K562 (cell line): ENCODE measurements around the gene PDE11A. TPM values are rescaled to one million over a fixed set of nuclear protein-coding genes. Genes with fewer than 3 reads are reported as not detected.

Source experiments
- ATAC-seq: fragments of 200-7000 bp; cut with Tn5 transposase; 3 replicates; pipeline ENCODE4 v1.9.1; 2020; ENCODE audit warnings: moderate library complexity
- BruUV-seq: library from RNA; stranded (reverse); fragments of 400-500 nt; replicated peaks from 2 replicates; lab custom pipeline; 2021; lab: Mats Ljungman, UMichigan
- CTCF ChIA-PET: fragments of 300-600 bp; formaldehyde crosslinking; extraction: SDS; loops from one replicate; lab custom pipeline; 2021; ENCODE audit warnings: low intra/inter-chr PET ratio; lab: Yijun Ruan, JAX
- POLR2A ChIA-PET: fragments of 300-600, 350-650 bp; sonication (Branson Sonifier 250); formaldehyde crosslinking; extraction: SDS; loops from one replicate; lab custom pipeline; 2021; ENCODE audit warnings: antibody characterized with exemption, inconsistent platforms; lab: Yijun Ruan, JAX
- DNase-seq, 4 experiments: peaks; one replicate each; pipeline versions ENCODE4 v3.0.0 to v3.0.0-alpha.2; 2011 to 2018; ENCODE audit warnings: low spot score in 3 of 4, mixed read lengths in 3 of 4; ENCODE audit errors: extremely low read depth in 1 of 4
- FAIRE-seq: peaks from 2 replicates; lab custom pipeline; 2011; peaks lifted over from hg19 to GRCh38; lab: Jason Lieb, UNC
- H2AFZ ChIP-seq: 2 replicates; pipeline ENCODE4 v1.6.0; 2011; ENCODE audit warnings: low read depth, low read length, control low read depth, inconsistent platforms
- H3K27ac ChIP-seq: fragments of 200-600 bp; 3 replicates; pipeline ENCODE4 v1.8.0; 2011; ENCODE audit warnings: low read depth, mild to moderate bottlenecking, control low read depth, inconsistent platforms, low read length, moderate library complexity, mixed read lengths; ENCODE audit errors: extremely low read depth
- H3K27me3 ChIP-seq, 2 experiments: fragments of 300-600 bp in 1 of 2; 2 replicates in 1 of 2; 3 replicates in 1 of 2; pipeline versions ENCODE4 v1.6.0 to v1.8.0; 2011; ENCODE audit warnings: inconsistent platforms in 2 of 2, low read length in 2 of 2, mild to moderate bottlenecking in 1 of 2, mixed read lengths in 1 of 2, moderate library complexity in 1 of 2; ENCODE audit not compliant: control insufficient read depth in 2 of 2, insufficient read depth in 2 of 2
- H3K36me3 ChIP-seq: fragments of 300-600 bp; 3 replicates; pipeline ENCODE4 v1.8.0; 2011; ENCODE audit warnings: mild to moderate bottlenecking, low read length, inconsistent platforms; ENCODE audit not compliant: control insufficient read depth, insufficient read depth
- H3K4me1 ChIP-seq, 2 experiments: fragments of 200-600 bp in 1 of 2; replicated peaks in 1 of 2; 2 replicates in 1 of 2; 3 replicates in 1 of 2; pipeline versions ENCODE4 v1.5.1 to v1.8.0; 2011; ENCODE audit warnings: inconsistent platforms in 2 of 2, low read length in 2 of 2, mild to moderate bottlenecking in 1 of 2, mixed read lengths in 1 of 2, moderate library complexity in 1 of 2; ENCODE audit not compliant: control insufficient read depth in 2 of 2, insufficient read depth in 2 of 2
- H3K4me2 ChIP-seq: 2 replicates; pipeline ENCODE4 v1.6.1; 2011; ENCODE audit warnings: low read length, control low read depth, inconsistent platforms, mixed read lengths; ENCODE audit not compliant: insufficient read depth
- H3K4me3 ChIP-seq: fragments of 200-600 bp; sonication (generic), shearing (Covaris generic); 2 replicates; pipeline ENCODE4 v1.5.1; 2016; ENCODE audit warnings: control low read depth, inconsistent platforms
- H3K79me2 ChIP-seq: fragments of 200-600 bp; 3 replicates; pipeline ENCODE4 v1.8.0; 2011; ENCODE audit warnings: low read length, inconsistent platforms; ENCODE audit not compliant: control insufficient read depth, insufficient read depth
- H3K9ac ChIP-seq, 2 experiments: 2 replicates each; pipeline versions ENCODE4 v1.6.0 to v1.6.1; 2011; ENCODE audit warnings: low read depth in 2 of 2, low read length in 2 of 2, control low read depth in 1 of 2, inconsistent platforms in 1 of 2, mild to moderate bottlenecking in 1 of 2, mixed read lengths in 1 of 2; ENCODE audit not compliant: insufficient read depth in 1 of 2
- H3K9me1 ChIP-seq: one replicate; pipeline ENCODE4 v1.6.0; 2011; ENCODE audit warnings: inconsistent platforms, mild to moderate bottlenecking, low read length, moderate library complexity; ENCODE audit not compliant: control insufficient read depth, insufficient read depth
- H3K9me3 ChIP-seq: replicated peaks from 2 replicates; pipeline ENCODE4 v1.5.1; 2011; ENCODE audit warnings: low read depth, low read length, inconsistent platforms; ENCODE audit not compliant: control insufficient read depth, insufficient read depth
- H4K20me1 ChIP-seq: replicated peaks from 2 replicates; pipeline ENCODE4 v1.6.1; 2011; ENCODE audit warnings: low read length, inconsistent platforms, mixed read lengths; ENCODE audit not compliant: control insufficient read depth, insufficient read depth
- CBX5 ChIP-seq: IDR thresholded peaks from 2 replicates; pipeline ENCODE4 v1.6.1; 2014; ENCODE audit warnings: low read depth, borderline replicate concordance
- CTBP1 ChIP-seq: fragments of 450-650 bp; IDR thresholded peaks from 2 replicates; pipeline ENCODE4 v1.6.1; 2016; ENCODE audit warnings: borderline replicate concordance
- DMBX1 ChIP-seq: fragments of 250-450 bp; sonication (Bioruptor Pico); IDR thresholded peaks from 2 replicates; pipeline ENCODE4 v1.8.0; 2022; ENCODE audit warnings: inconsistent platforms, mild to moderate bottlenecking, moderate library complexity, borderline replicate concordance
- ESRRA ChIP-seq: fragments of 450-650 bp; IDR thresholded peaks from 2 replicates; pipeline ENCODE4 v1.6.1; 2014; ENCODE audit warnings: low read depth, mild to moderate bottlenecking, moderate library complexity, borderline replicate concordance
- FOXO4 ChIP-seq: fragments of 450-650 bp; formaldehyde crosslinking; IDR thresholded peaks from 2 replicates; pipeline ENCODE4 v1.4.0; 2020; ENCODE audit warnings: mild to moderate bottlenecking, moderate library complexity
- FUS ChIP-seq: fragments of 200-400 bp; formaldehyde crosslinking; optimal IDR thresholded peaks from 2 replicates; pipeline ENCODE3; 2017; ENCODE audit warnings: low read depth, low read length
- HDAC8 ChIP-seq: fragments of 450-650 bp; IDR thresholded peaks from 2 replicates; pipeline ENCODE4 v1.6.1; 2016; ENCODE audit warnings: mild to moderate bottlenecking, missing genetic modification characterization, moderate library complexity, missing compliant biosample characterization
- HDGF ChIP-seq: fragments of 450-650 bp; IDR thresholded peaks from 2 replicates; pipeline ENCODE4 v1.6.1; 2016
- NONO ChIP-seq, 2 experiments: fragments of 200-400 bp in 1 of 2; fragments of 450-650 bp in 1 of 2; formaldehyde crosslinking in 1 of 2; IDR thresholded peaks; 2 replicates each; pipeline ENCODE4 v1.6.1; 2017; ENCODE audit warnings: low read depth in 2 of 2, mild to moderate bottlenecking in 2 of 2, moderate library complexity in 2 of 2, low read length in 1 of 2
- NR4A1 ChIP-seq, 2 experiments: fragments of 250-450 bp in 1 of 2; fragments of 450-650 bp in 1 of 2; sonication (Bioruptor Pico) in 1 of 2; IDR thresholded peaks; 2 replicates each; pipeline versions ENCODE4 v1.4.0 to v1.6.1; 2016 to 2020; ENCODE audit warnings: mild to moderate bottlenecking in 2 of 2, missing compliant biosample characterization in 1 of 2, missing genetic modification characterization in 1 of 2, moderate library complexity in 1 of 2
- NRF1 ChIP-seq, 2 experiments: fragments of 450-650 bp; IDR thresholded peaks in 1 of 2; conservative IDR thresholded peaks in 1 of 2; 2 replicates each; pipeline ENCODE4 v1.6.1; 2014; ENCODE audit warnings: mild to moderate bottlenecking in 2 of 2
- PHF8 ChIP-seq: fragments of 200-600 bp; sonication (generic); IDR thresholded peaks from 2 replicates; pipeline ENCODE4 v1.6.1; 2012; ENCODE audit warnings: mixed run types, mild to moderate bottlenecking, inconsistent platforms, low read length, moderate library complexity, borderline replicate concordance
- POLR2G ChIP-seq: fragments of 200-400 bp; formaldehyde crosslinking; IDR thresholded peaks from 2 replicates; pipeline ENCODE4 v1.6.1; 2017; ENCODE audit warnings: low read depth, mild to moderate bottlenecking, antibody characterized with exemption, low read length, moderate library complexity
- TAF15 ChIP-seq: fragments of 200-400 bp; formaldehyde crosslinking; IDR thresholded peaks from 2 replicates; pipeline ENCODE4 v1.6.1; 2017; ENCODE audit warnings: mild to moderate bottlenecking, low read depth, low read length, moderate library complexity
- TEAD1 ChIP-seq, 2 experiments: fragments of 450-650 bp in 1 of 2; sonication (generic) in 1 of 2; formaldehyde crosslinking; IDR thresholded peaks; 2 replicates each; pipeline versions ENCODE4 v1.4.0 to v1.8.0; 2020 to 2022; ENCODE audit warnings: mild to moderate bottlenecking in 2 of 2, missing genetic modification reagents in 1 of 2
- ZNF133 ChIP-seq: fragments of 250-450 bp; sonication (Bioruptor Pico); IDR thresholded peaks from 2 replicates; pipeline ENCODE4 v1.4.0; 2020; ENCODE audit warnings: mild to moderate bottlenecking
- ZNF146 ChIP-seq: IDR thresholded peaks from one replicate; pipeline ENCODE4 v1.6.1; 2018; ENCODE audit warnings: missing compliant biosample characterization; ENCODE audit not compliant: unreplicated experiment
- ZNF217 ChIP-seq: sonication (generic); formaldehyde crosslinking; IDR thresholded peaks from 2 replicates; pipeline ENCODE4 v1.8.0; 2022; ENCODE audit warnings: mild to moderate bottlenecking, missing genetic modification reagents
- ZNF655 ChIP-seq: fragments of 250-450 bp; sonication (Bioruptor Pico); IDR thresholded peaks from 2 replicates; pipeline ENCODE4 v1.5.0; 2021
- WGBS: fragments of 100-300 bp; shearing (Covaris generic); methylation state at CpG from one replicate; pipeline ENCODE4 v1.1.6; 2016; ENCODE audit warnings: low coverage, mixed read lengths; ENCODE audit not compliant: insufficient coverage; ENCODE audit errors: missing lambda C conversion rate; 5-methylcytosine and 5-hydroxymethylcytosine counted together
- in situ Hi-C: fragments of 300-500 bp; cut with MboI; formaldehyde crosslinking; loops from 4 replicates; pipeline ENCODE4 v1.15.0; 2018; ENCODE audit warnings: inconsistent platforms, mixed read lengths
- intact Hi-C: fragments of 100-400 bp; cut with micrococcal nuclease; formaldehyde crosslinking; loops from 2 replicates; pipeline ENCODE4 v1.14.2; 2022
- polyA plus RNA-seq, 8 experiments: library from polyadenylated mRNA; depleted of rRNA in 4 of 8; stranded (reverse) in 5 of 8; unstranded in 3 of 8; fragments of >200 nt; fragmentation: Nextera tagmentation in 2 of 8; fragmentation: Illumina TruSeq in 1 of 8; extraction: Ambion mirVana in 2 of 8; extraction: Trizol in 1 of 8; gene quantifications; 2 replicates each; pipeline versions ENCODE4 v1.2.1 to v1.2.3, GENCODE V29; 2011 to 2014; ENCODE audit warnings: inconsistent platforms in 1 of 8, missing spikeins in 1 of 8
- total RNA-seq, 7 experiments: library from RNA; depleted of rRNA in 6 of 7; stranded (reverse); fragments of >200 nt in 6 of 7; fragmentation: Illumina TruSeq in 2 of 7; extraction: Trizol in 2 of 7; gene quantifications; 2 replicates each; pipeline versions ENCODE4 v1.2.1 to v1.2.3, GENCODE V29; 2011 to 2021; ENCODE audit warnings: low replicate concordance in 1 of 7

Gene PDE11A
- total and polyA plus RNA-seq, 9 of the 15 experiments (the other 6 are each of a cell fraction or from before 2014, with no cell fraction given), result 3.2 to 22.1 (median 5.7) TPM

- POLR2A ChIA-PET, result interaction anchor here (0.5 to 2.3 kb wide), 8 partner anchors 10 to 1494 kb away, joined by 3 to 8 read pairs (median 5); no protein-coding TSS in a partner anchor
- BruUV-seq, result no TSS peak
- TF ChIP-seq ZNF655 (CRISPR knock-in tag) (no peak), NRF1 (conservative IDR thresholded peaks at IDR 0.05 in 1 of 2, IDR thresholded peaks at IDR 0.05 in 1 of 2) (no peak), TAF15 (no peak), PHF8 (no peak), ZNF133 (CRISPR knock-in tag) (no peak), HDAC8 (tag) (no peak), DMBX1 (CRISPR knock-in tag) (no peak), ESRRA (0 out of 2 replicates have a peak, but pooled peaks have one; percentile 28), ZNF217 (CRISPR knock-in tag) (no peak), FUS (no peak), POLR2G (no peak), CTBP1 (peak; percentile 74; the same call in 1 of the 2 replicates), CBX5 (no peak), FOXO4 (no peak), ZNF146 (CRISPR knock-in tag) (no peak), NR4A1 (CRISPR knock-in tag; IDR thresholded peaks at IDR 0.05) (no peak), NR4A1 (tag; IDR thresholded peaks at IDR 0.05) (peak; percentile 73), TEAD1 (CRISPR knock-in tag; IDR thresholded peaks at IDR 0.05) (no peak), HDGF (no peak), NONO (IDR thresholded peaks at IDR 0.05; ENCODE audit: low read depth in 2 of 2, low read length in 1 of 2) (no peak)
These were observed 392.7 kb downstream of the PDE11A start for GRCh38 chr2:177679611-177680605.

More at GRCh38 chr2:177679611-177680605, 392.7 kb downstream of the PDE11A start:
- H4K20me1 ChIP-seq, result no peaks in the 10 kb centered on the region
- H3K4me1 ChIP-seq, result peaks cover 12 to 43% of the 10 kb centered on the region in 2 experiments
- intact Hi-C loops, result no loop called here
- peak in 2 of 4 experiments; percentile 32 to 58 for DNase-seq
- no peak overlapping the region for H3K4me3 ChIP-seq
- no peaks in the 10 kb centered on the region for H3K9me3 ChIP-seq
- no peaks in the 10 kb centered on the region for H3K9me1 ChIP-seq
- peak overlapping the region in 1 of 2 experiments; percentile 13; a peak in 1 of 4 replicates for H3K9ac ChIP-seq
- H2AFZ ChIP-seq, result peak overlapping the region; percentile 9; the same call in 1 of the 2 replicates
- H3K79me2 ChIP-seq, result no peaks in the 10 kb centered on the region
- H3K27me3 ChIP-seq, result no peaks in the 10 kb centered on the region
- no peaks in the 10 kb centered on the region for H3K36me3 ChIP-seq
- H3K27ac ChIP-seq, result no peak overlapping the region
- 11% methylated on average over 6 of the region's 6 CpGs for WGBS
- peak; percentile 72 for FAIRE-seq
- in situ Hi-C loops, result no loop called here
- ATAC-seq, result peak; percentile 72
- CTCF ChIA-PET, result no interaction called here
- H3K4me2 ChIP-seq, result peak overlapping the region; percentile 42; the same call in 1 of the 2 replicates
